Neural cell (in vitro differentiated cells): ENCODE results near the gene TBC1D14. TPM values are rescaled to one million over a fixed set of nuclear protein-coding genes. Genes with fewer than 3 reads are reported as not detected.

ENCODE experiments used
- H2AFZ ChIP-seq: fragments of 200-600, 300-800 bp; sonication (generic), shearing (Covaris generic); 2 replicates; pipeline ENCODE4 v1.6.0; 2014; ENCODE audit warnings: low read depth, mild to moderate bottlenecking, antibody characterized with exemption, low read length, moderate library complexity
- H3F3A ChIP-seq: fragments of 200-600 bp; shearing (Covaris generic); 2 replicates; pipeline ENCODE4 v1.6.1; 2016; ENCODE audit warnings: mild to moderate bottlenecking, moderate library complexity, mixed read lengths, antibody characterized with exemption, low read length; ENCODE audit not compliant: insufficient read depth, poor library complexity, severe bottlenecking
- H3K27ac ChIP-seq: fragments of 200-600, 300-800 bp; sonication (generic), shearing (Covaris generic); 2 replicates; pipeline ENCODE4 v1.5.1; 2014; ENCODE audit warnings: mild to moderate bottlenecking, low read length, moderate library complexity
- H3K27me3 ChIP-seq: fragments of 300-800, 200-600 bp; sonication (generic), shearing (Covaris generic); 2 replicates; pipeline ENCODE4 v1.6.0; 2014; ENCODE audit warnings: mild to moderate bottlenecking, low read depth, low read length, moderate library complexity; ENCODE audit not compliant: insufficient read depth
- H3K36me3 ChIP-seq: fragments of 300-800, 200-600 bp; sonication (generic), shearing (Covaris generic); 2 replicates; pipeline ENCODE4 v1.5.1; 2014; ENCODE audit warnings: mild to moderate bottlenecking, antibody characterized with exemption, low read length, moderate library complexity; ENCODE audit not compliant: insufficient read depth
- H3K4me2 ChIP-seq: fragments of 300-800, 200-600 bp; sonication (generic), shearing (Covaris generic); 2 replicates; pipeline ENCODE4 v1.6.0; 2014; ENCODE audit warnings: mild to moderate bottlenecking, low read length
- H3K4me3 ChIP-seq: fragments of 300-800, 200-600 bp; sonication (generic), shearing (Covaris generic); 2 replicates; pipeline ENCODE4 v1.5.1; 2014; ENCODE audit warnings: mild to moderate bottlenecking, low read length, moderate library complexity
- H3K79me2 ChIP-seq: fragments of 200-600 bp; shearing (Covaris generic); replicated peaks from 2 replicates; pipeline ENCODE4 v1.6.0; 2014; ENCODE audit warnings: mild to moderate bottlenecking, low read length, moderate library complexity; ENCODE audit not compliant: insufficient read depth
- H3K9ac ChIP-seq: fragments of 300-800, 200-600 bp; sonication (generic), shearing (Covaris generic); 2 replicates; pipeline ENCODE4 v1.6.1; 2016; ENCODE audit warnings: mild to moderate bottlenecking, low read length, mixed read lengths
- H3K9me2 ChIP-seq: fragments of 200-600 bp; shearing (Covaris generic); 2 replicates; pipeline ENCODE4 v1.6.1; 2016; ENCODE audit warnings: mild to moderate bottlenecking, low read length, mixed read lengths; ENCODE audit not compliant: insufficient read depth
- H3K9me3 ChIP-seq: fragments of 200-600, 300-800 bp; sonication (generic), shearing (Covaris generic); 2 replicates; pipeline ENCODE4 v1.6.1; 2016; ENCODE audit warnings: mild to moderate bottlenecking, mixed run types, low read length, moderate library complexity, mixed read lengths
- H4K20me1 ChIP-seq: fragments of 200-600 bp; shearing (Covaris generic); 2 replicates; pipeline ENCODE4 v1.6.1; 2016; ENCODE audit warnings: mild to moderate bottlenecking, mixed run types; ENCODE audit not compliant: insufficient read depth
- EP300 ChIP-seq: fragments of 450-650 bp; conservative IDR thresholded peaks from 2 replicates; pipeline ENCODE4 v1.6.1; 2014; ENCODE audit warnings: antibody characterized with exemption, mild to moderate bottlenecking, moderate library complexity; ENCODE audit not compliant: poor library complexity, severe bottlenecking
- EZH2 ChIP-seq: fragments of 200-600, 300-800 bp; shearing (Covaris generic), sonication (generic); IDR thresholded peaks from 2 replicates; pipeline ENCODE4 v1.6.1; 2014; ENCODE audit warnings: antibody characterized with exemption, low read length, borderline replicate concordance, mild to moderate bottlenecking; ENCODE audit not compliant: insufficient read depth, poor library complexity, severe bottlenecking
- MXI1 ChIP-seq: fragments of 450-650 bp; conservative IDR thresholded peaks from 2 replicates; pipeline ENCODE4 v1.6.1; 2014; ENCODE audit warnings: antibody characterized with exemption, mild to moderate bottlenecking; ENCODE audit not compliant: poor library complexity, severe bottlenecking
- POLR2AphosphoS5 ChIP-seq: IDR thresholded peaks from 2 replicates; pipeline ENCODE4 v1.6.1; 2012
- RAD21 ChIP-seq: fragments of 450-650 bp; conservative IDR thresholded peaks from 2 replicates; pipeline ENCODE4 v1.6.1; 2014; ENCODE audit warnings: antibody characterized with exemption, mild to moderate bottlenecking, moderate library complexity
- SMC3 ChIP-seq: fragments of 450-650 bp; conservative IDR thresholded peaks from 2 replicates; pipeline ENCODE4 v1.6.1; 2014; ENCODE audit warnings: antibody characterized with exemption, mild to moderate bottlenecking, moderate library complexity; ENCODE audit not compliant: poor library complexity
- TAF1 ChIP-seq: IDR thresholded peaks from 2 replicates; pipeline ENCODE4 v1.6.1; 2012; ENCODE audit warnings: low read depth
- polyA plus RNA-seq: library from polyadenylated mRNA; depleted of rRNA; stranded (reverse); fragments of >200 nt; gene quantifications from 2 replicates; pipeline ENCODE4 v1.2.3, GENCODE V29; 2014
- TF ChIP-seq, protein P1 (sequence below): IDR thresholded peaks from 2 replicates; pipeline ENCODE4 v1.6.1; 2012; ENCODE audit warnings: borderline replicate concordance
- TF ChIP-seq, protein P2 (sequence below): fragments of 450-650 bp; IDR thresholded peaks from 2 replicates; pipeline ENCODE4 v1.5.1; 2014; ENCODE audit warnings: antibody characterized with exemption, mild to moderate bottlenecking, moderate library complexity; ENCODE audit not compliant: poor library complexity, severe bottlenecking

TBC1D14 gene
- polyA plus RNA-seq, 1 donor from 2014 or later = 125 TPM

DNA sequence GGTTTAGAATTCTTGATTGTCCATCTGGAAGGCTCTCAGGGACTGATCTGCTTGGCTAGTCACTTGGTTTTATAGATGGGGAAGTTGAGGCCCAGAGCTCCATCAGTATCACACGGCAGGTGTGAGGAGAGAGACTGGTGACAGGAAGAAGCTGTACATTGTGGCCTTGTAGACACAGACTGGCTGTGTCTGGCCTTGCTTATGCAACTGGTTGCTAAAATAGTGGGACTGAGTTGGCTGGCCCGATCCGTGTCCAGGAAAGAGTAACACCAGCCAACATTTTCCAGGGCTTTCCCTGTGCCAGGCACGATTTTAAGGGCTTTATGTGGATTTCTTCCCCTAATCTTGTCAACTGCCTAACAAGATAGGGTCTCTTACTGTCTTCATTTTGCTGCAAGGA, 2.8 kb downstream of the TBC1D14 start:
- H3K27me3 ChIP-seq = no peaks in the 10 kb centered on the region
- peaks cover 13% of the 10 kb centered on the region for H3K79me2 ChIP-seq
- no peak overlapping the region for H3K4me3 ChIP-seq
- no peak overlapping the region for H3K27ac ChIP-seq
- H4K20me1 ChIP-seq = no peaks in the 10 kb centered on the region
- H3F3A ChIP-seq = no peaks in the 10 kb centered on the region
- no peaks in the 10 kb centered on the region for H3K9me3 ChIP-seq
- no peaks in the 10 kb centered on the region for H3K36me3 ChIP-seq
- no peak overlapping the region for H3K9ac ChIP-seq
- no peak for TF ChIP-seq SMC3
- TF ChIP-seq RAD21 = no peak
- TF ChIP-seq, protein P1, sequence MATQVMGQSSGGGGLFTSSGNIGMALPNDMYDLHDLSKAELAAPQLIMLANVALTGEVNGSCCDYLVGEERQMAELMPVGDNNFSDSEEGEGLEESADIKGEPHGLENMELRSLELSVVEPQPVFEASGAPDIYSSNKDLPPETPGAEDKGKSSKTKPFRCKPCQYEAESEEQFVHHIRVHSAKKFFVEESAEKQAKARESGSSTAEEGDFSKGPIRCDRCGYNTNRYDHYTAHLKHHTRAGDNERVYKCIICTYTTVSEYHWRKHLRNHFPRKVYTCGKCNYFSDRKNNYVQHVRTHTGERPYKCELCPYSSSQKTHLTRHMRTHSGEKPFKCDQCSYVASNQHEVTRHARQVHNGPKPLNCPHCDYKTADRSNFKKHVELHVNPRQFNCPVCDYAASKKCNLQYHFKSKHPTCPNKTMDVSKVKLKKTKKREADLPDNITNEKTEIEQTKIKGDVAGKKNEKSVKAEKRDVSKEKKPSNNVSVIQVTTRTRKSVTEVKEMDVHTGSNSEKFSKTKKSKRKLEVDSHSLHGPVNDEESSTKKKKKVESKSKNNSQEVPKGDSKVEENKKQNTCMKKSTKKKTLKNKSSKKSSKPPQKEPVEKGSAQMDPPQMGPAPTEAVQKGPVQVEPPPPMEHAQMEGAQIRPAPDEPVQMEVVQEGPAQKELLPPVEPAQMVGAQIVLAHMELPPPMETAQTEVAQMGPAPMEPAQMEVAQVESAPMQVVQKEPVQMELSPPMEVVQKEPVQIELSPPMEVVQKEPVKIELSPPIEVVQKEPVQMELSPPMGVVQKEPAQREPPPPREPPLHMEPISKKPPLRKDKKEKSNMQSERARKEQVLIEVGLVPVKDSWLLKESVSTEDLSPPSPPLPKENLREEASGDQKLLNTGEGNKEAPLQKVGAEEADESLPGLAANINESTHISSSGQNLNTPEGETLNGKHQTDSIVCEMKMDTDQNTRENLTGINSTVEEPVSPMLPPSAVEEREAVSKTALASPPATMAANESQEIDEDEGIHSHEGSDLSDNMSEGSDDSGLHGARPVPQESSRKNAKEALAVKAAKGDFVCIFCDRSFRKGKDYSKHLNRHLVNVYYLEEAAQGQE = no peak
- no peak for TF ChIP-seq MXI1
- no peak for TF ChIP-seq TAF1
- TF ChIP-seq EZH2 = no peak
- TF ChIP-seq EP300 = no peak
- TF ChIP-seq, protein P2, sequence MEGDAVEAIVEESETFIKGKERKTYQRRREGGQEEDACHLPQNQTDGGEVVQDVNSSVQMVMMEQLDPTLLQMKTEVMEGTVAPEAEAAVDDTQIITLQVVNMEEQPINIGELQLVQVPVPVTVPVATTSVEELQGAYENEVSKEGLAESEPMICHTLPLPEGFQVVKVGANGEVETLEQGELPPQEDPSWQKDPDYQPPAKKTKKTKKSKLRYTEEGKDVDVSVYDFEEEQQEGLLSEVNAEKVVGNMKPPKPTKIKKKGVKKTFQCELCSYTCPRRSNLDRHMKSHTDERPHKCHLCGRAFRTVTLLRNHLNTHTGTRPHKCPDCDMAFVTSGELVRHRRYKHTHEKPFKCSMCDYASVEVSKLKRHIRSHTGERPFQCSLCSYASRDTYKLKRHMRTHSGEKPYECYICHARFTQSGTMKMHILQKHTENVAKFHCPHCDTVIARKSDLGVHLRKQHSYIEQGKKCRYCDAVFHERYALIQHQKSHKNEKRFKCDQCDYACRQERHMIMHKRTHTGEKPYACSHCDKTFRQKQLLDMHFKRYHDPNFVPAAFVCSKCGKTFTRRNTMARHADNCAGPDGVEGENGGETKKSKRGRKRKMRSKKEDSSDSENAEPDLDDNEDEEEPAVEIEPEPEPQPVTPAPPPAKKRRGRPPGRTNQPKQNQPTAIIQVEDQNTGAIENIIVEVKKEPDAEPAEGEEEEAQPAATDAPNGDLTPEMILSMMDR = no peak
- no peak for TF ChIP-seq POLR2AphosphoS5
- H2AFZ ChIP-seq = no peak overlapping the region
- H3K4me2 ChIP-seq = no peak overlapping the region
- H3K9me2 ChIP-seq = no peaks in the 10 kb centered on the region

DNA sequence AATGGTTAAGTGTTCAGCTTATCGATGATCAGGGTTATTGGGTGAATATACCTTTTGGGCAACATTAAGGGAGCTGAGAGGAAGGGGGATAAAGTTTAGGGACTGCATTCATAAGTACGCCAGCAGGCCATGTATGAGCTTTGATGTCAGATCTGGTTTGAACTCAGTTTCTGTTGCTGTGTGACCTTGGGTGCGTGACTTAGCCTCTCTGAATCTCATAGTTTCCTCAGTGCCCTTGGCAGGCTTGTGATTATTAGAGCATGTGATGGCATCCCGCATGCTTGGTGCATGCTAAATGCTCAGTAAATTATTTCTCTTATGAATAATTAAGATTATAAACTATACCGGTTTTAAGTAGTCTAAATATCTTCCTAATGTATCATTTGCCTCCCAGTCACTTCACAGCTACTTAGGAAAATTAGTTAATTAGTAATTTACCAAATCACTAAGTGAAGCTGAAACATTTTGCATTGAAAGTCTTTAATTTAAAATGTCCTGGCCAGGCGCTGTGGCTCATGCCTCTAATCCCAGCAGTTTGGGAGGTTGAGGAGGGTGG, 3.8 kb downstream of the TBC1D14 start:
- no peaks in the 10 kb centered on the region for H3F3A ChIP-seq
- H3K9ac ChIP-seq = no peak overlapping the region
- H3K27me3 ChIP-seq = no peaks in the 10 kb centered on the region
- no peaks in the 10 kb centered on the region for H4K20me1 ChIP-seq
- H3K4me3 ChIP-seq = no peak overlapping the region
- no peak overlapping the region for H2AFZ ChIP-seq
- no peak overlapping the region for H3K4me2 ChIP-seq
- H3K79me2 ChIP-seq = peaks cover 13% of the 10 kb centered on the region
- no peaks in the 10 kb centered on the region for H3K9me2 ChIP-seq
- no peaks in the 10 kb centered on the region for H3K36me3 ChIP-seq
- no peak overlapping the region for H3K27ac ChIP-seq
- TF ChIP-seq, protein P1 = no peak
- TF ChIP-seq POLR2AphosphoS5 (no peak), TAF1 (no peak), EP300 (no peak), MXI1 (no peak)
- no peaks in the 10 kb centered on the region for H3K9me3 ChIP-seq
